ENCODE results near the gene HRH3.

Gene HRH3

GRCh38 chr20:62217913-62218773 lies 1.9 kb downstream of the HRH3 start:
- no peak overlapping the region for H3K27ac ChIP-seq
- DNase-seq (ENCODE audit: low read depth, low spot score), result no peak

DNA sequence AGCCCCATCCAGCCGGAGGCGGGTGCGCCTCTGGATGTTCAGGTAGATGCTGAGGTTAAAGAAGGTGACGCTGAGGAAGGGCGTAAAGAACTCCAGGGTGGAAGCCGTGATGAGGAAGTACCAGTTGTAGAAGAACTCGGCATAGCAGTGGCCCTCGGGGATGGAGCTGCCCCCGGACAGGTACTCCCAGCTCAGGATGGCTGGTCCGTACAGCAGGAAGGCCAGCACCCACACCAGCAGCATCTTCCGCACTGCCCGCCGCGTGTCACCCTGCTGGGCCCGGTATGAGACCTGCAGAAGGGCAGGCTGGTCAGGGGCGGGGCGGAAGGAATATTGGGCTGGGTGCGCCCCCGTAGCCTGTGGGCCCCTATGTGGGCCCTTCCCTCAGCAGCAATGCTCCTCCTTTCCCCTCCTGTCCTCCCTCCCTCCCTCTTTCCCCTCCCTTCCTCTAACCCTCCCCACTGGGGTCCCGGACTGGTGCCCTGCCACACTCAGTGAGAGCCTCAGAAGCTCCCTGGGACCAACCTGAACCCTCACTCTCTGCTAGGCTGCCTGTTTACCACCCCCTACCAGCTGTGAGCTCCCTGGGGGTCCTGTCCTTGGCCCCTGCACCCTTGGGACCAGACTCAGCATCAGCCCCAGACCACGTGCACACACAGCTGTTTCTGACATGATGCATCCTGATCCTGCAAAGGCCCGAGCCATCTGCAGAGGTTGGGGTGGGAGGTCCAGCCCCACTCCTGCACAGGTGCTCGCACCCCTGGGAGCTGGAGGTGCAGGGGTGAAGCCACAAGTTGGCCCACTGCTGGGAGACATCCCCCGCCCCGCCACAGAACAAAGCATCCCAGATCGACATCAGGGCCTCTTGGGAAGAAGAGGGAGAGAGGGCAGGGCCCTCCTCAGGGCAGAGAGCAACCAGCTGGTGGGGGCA lies 3.2 kb downstream of the HRH3 start:
- H3K27ac ChIP-seq, result no peak overlapping the region
- no peak for DNase-seq (ENCODE audit: low read depth, low spot score)

DNA sequence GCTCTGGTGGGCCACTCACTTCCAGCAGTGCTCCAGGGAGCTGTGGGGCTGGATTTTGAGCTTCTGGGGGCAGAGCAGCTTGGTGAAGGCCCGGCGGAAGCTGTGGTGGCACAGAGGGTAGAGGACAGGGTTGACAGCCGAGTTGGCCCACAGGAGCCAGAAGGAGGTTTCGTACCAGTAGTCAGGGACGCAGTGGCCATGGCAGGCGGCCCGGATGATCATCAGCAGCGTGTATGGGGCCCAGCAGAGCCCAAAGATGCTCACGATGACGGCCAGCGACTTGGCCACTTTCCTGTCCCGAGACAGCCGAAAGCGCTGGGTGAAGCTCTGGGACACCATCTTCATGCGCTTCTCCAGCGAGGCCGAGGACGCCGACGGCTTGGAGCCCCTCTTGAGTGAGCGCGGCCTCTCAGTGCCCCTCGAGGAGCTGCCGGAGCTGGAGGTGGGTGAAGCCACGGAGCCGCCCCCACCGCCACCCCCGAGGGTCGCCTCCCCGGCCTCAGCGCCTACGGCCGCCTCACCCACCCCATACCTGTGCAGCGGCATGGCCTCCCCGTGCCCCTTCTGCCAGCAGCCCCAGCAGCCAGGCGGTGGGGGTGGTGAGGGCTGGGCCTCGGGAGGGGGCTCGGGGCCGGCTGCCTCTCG lies 4.0 kb downstream of the HRH3 start:
- H3K27ac ChIP-seq, result no peak overlapping the region
- no peak for DNase-seq (ENCODE audit: low read depth, low spot score)

- no peak overlapping the region for H3K27ac ChIP-seq
- no peak for DNase-seq (ENCODE audit: low read depth, low spot score)
Measured at GRCh38 chr20:62215020-62215990, 4.8 kb downstream of the HRH3 start.

GRCh38 chr20:62214067-62214466 lies 6.0 kb downstream of the HRH3 start:
- no peak overlapping the region for H3K27ac ChIP-seq
- DNase-seq (ENCODE audit: low read depth, low spot score), result no peak

GRCh38 chr20:62212299-62212698 lies 7.8 kb downstream of the HRH3 start:
- DNase-seq (ENCODE audit: low read depth, low spot score), result no peak
- no peak overlapping the region for H3K27ac ChIP-seq

DNA sequence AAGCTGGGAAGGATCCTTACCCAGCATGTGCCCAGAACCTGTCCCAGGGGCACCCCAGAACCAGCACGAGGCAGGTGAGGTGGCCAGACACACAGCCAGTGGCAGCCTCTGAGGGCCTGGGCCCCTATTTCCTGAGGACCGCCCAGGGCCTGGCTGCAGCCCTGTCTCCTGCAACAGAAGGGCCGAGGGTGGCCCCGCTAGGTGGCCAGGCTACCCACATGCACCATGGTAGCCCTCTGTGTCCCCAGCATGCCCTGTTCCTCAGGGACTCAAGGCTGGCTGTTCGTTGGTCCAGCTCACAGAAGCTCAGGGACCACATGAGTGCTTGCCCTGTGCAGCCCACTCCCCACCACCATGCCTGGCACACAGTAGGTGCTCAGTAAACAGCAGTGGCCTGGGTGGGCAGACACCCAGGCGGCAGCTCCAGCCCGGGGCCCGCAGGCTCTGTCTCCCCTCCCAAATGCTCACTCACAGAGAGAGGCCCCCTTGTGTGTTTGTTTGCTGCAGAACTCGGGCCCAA lies 8.2 kb downstream of the HRH3 start:
- H3K27ac ChIP-seq, result no peak overlapping the region

DNA sequence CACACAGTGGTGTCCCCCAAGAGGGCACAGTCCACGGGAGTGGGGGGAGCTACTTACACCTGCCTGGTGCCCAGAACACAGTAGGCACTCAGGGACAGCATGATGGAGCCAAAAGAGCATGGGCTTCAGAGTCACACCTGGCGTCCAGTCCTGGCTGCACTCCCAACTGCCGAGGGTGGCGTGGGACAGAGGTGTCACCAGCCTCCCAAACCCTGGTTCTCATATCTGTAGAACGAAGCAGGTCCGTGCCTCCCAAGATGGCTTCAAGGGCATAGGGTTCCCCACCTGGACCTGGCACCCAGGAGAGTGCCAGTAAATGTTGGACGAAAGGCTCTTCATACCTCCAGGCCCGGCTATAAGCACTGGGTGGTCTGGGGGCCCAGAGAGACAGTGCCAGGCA lies 8.9 kb downstream of the HRH3 start:
- H3K27ac ChIP-seq, result no peak overlapping the region
- DNase-seq (ENCODE audit: low read depth, low spot score), result no peak

More for the DNA sequence above, 8.2 kb downstream of the HRH3 start:
- DNase-seq (ENCODE audit: low read depth, low spot score), result no peak

- no peak for DNase-seq (ENCODE audit: low read depth, low spot score)
- no peak overlapping the region for H3K27ac ChIP-seq
Measured at GRCh38 chr20:62210496-62210855, 9.6 kb downstream of the HRH3 start.

DNA sequence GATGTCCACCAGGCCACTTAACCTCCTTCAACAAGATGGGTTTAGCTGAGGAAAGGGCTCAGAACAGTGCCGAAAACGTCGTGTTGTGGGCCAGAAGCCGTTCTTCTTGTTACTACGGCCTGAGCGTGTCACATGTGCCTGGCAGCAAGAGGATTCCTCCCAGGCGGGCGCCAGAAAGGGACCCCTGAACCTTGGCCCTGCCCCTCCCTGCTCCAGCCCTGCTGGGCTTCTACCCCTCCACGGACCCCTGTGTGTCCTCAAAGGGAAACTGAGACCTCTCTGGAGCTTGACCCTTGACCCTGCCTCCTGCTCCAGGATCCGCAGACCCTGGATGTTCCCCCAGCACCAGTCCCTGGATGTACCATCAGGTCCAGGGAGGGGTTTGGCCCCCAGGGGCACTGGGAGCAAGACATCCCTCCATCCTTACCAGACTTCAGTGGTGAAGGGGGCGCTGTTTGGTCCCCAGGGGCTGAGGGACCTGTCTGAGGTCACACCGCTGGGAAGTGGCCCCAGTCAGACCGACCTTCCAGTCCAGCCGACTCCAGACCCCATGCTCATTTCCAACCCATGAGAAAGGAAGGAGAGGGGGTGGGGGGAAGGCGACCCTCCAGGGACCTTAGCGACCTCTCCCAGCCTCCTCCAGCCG lies 10.1 kb downstream of the HRH3 start:
- no peak overlapping the region for H3K27ac ChIP-seq
- DNase-seq (ENCODE audit: low read depth, low spot score), result no peak

DNA sequence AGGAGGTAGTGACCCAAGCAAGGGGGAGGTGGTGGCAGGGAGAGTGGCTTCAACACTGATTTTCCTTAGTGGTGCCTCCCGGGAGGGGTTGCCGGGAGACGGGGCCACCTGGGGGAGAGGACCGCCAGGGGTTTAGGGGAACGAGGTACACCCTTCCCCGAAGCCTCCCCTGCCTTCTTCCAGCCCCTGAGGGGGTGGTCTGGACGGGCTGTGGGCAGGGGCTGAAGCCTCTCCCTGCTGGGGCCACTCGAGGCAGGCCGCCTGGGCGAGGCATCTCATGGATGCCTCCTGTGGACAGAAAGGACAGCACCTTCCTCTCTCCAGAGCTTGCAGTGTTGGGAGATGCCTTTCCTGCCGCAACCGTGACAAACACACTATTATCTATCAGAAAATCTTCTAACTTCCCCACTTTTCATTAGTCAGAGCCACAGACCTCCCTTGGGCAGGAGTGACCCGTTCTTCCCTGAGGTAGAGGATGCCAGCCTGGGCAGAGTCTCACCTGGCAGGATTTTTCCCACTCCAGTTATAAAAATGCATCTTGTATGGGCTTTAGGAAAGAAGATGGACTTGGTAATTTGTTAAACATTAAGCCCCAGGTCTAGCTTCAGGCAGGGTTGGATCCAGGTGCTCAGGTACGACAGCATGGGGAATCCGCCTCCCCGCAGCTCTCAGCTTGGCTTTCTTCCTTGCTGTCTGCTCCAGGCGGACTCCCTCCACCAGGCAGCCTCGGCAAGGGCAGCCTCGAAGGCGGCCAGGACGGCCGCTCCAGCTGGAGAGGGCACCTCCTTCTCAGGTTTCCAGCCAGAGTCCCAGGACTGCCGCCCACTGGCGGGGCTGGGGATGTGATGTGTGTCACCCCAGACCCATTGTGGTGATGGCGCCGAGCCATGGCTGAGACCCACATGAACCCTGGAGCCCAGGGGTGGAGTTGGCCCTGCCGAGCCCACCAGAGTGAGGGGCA lies 11.0 kb downstream of the HRH3 start:
- H3K27ac ChIP-seq, result no peak overlapping the region
- no peak for DNase-seq (ENCODE audit: low read depth, low spot score)

GRCh38 chr20:62208061-62208794 lies 11.8 kb downstream of the HRH3 start:
- no peak overlapping the region for H3K27ac ChIP-seq
- no peak for DNase-seq (ENCODE audit: low read depth, low spot score)

DNA sequence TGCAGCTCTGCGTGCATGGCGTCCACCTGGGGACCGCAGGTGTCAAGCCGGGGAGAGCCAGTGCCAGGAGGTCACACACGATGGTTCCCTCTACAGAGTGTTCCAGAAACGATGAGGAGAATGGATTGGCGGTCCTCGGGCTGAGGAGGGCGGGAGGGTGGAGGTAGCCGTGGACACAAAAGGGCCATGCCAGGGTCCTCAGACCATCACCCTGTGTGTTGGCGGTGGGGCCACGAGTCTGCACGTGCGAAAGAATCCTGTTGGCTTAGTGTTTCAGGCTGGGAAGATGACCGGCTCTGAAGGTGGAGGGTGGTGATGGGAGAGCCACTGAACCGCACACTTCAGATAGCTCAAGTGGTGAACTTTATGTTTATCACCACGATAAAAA lies 13.7 kb downstream of the HRH3 start:
- no peak for DNase-seq (ENCODE audit: low read depth, low spot score)

GRCh38 chr20:62205618-62206387 lies 14.3 kb downstream of the HRH3 start:
- no peak overlapping the region for H3K27ac ChIP-seq
- DNase-seq (ENCODE audit: low read depth, low spot score), result no peak

More for the DNA sequence above, 13.7 kb downstream of the HRH3 start:
- H3K27ac ChIP-seq, result no peak overlapping the region

DNA sequence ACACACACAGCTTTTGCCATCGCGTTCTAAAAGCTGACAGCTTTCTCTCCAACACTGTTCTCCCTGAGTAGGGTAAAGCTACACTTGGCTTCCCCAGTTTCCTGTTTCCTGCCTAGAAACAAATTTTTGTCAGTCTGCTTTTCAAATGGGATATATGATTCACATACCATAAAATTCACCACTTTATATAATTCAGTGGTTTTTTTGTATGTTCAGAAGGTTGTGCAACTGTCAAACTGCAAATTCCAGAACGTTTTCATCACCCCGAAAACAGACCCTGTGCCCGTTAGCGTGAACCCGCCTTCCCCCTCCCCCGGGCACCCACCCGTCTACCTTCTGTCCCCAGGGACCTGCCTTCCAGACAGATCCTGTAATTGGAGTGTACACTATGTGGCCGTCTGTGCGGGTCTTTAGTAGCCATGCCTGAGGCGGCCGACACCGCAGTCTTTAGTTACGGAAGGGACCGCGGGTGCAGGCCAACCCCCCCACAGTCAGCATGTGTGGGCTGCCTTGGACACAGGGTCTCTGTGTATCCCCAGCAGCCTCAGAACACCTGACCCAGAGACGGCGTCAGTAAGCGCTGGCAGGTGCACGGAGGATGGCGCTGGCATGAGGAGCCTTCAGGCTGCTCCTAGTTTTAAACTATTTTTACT lies 16.6 kb downstream of the HRH3 start:
- H3K27ac ChIP-seq, result no peak overlapping the region
- no peak for DNase-seq (ENCODE audit: low read depth, low spot score)
